22Rv1 (cell line): Measurements from ENCODE around the gene DUSP9.

ENCODE experiments used
- ZFX ChIP-seq: fragments of 450-650 bp; IDR thresholded peaks from 2 replicates; pipeline ENCODE4 v1.6.1; 2017; ENCODE audit warnings: antibody characterized with exemption, borderline replicate concordance
- TF ChIP-seq, protein P1 (sequence below): fragments of 450-650 bp; IDR thresholded peaks from 2 replicates; pipeline ENCODE4 v1.5.1; 2017; ENCODE audit warnings: mild to moderate bottlenecking

DNA sequence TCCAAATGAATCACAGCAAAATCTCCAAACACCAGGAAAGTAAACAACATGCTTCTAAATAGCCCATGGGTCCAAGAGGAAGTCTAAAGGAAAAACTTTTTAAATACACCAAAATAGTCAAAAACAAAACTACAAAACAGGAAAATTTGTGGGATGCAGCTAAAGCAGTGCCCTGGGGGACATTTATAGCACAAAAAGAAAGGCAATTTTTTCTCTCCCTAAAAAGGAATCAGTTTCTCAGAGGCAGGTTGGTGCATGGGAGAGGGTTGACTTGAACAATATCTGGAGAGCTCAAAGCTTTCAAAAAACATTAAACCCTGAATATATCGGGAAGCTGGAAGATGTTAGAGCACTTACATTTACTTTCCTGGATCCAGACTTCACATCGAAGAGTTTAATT is 15.7 kb upstream of the DUSP9 start:
- TF ChIP-seq, protein P1, sequence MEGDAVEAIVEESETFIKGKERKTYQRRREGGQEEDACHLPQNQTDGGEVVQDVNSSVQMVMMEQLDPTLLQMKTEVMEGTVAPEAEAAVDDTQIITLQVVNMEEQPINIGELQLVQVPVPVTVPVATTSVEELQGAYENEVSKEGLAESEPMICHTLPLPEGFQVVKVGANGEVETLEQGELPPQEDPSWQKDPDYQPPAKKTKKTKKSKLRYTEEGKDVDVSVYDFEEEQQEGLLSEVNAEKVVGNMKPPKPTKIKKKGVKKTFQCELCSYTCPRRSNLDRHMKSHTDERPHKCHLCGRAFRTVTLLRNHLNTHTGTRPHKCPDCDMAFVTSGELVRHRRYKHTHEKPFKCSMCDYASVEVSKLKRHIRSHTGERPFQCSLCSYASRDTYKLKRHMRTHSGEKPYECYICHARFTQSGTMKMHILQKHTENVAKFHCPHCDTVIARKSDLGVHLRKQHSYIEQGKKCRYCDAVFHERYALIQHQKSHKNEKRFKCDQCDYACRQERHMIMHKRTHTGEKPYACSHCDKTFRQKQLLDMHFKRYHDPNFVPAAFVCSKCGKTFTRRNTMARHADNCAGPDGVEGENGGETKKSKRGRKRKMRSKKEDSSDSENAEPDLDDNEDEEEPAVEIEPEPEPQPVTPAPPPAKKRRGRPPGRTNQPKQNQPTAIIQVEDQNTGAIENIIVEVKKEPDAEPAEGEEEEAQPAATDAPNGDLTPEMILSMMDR = no peak
- no peak for TF ChIP-seq ZFX
